ENCODE data around the gene LTBP3.

The LTBP3 gene

GRCh38 chr11:65558002-65558929 lies at the start of gene LTBP3:
Gene LTBP3, minus strand, starts transcription at chr11:65558359. Its CDS starts 400 bp downstream, at chr11:65557959.
- DNase-seq: peak; percentile 73
- in situ Hi-C loops (cut with HindIII; ENCODE audit: low pct_ligation_motif_present, low pct_unique_long_range_greater_than_20kb, low sequenced_read_pairs): no loop called here

- in situ Hi-C loops (cut with HindIII; ENCODE audit: low pct_ligation_motif_present, low pct_unique_long_range_greater_than_20kb, low sequenced_read_pairs): no loop called here
- DNase-seq: peak; percentile 14
These were observed 48.9 kb upstream of the LTBP3 start for GRCh38 chr11:65606876-65607613.

- DNase-seq: no peak
These were observed 46.1 kb upstream of the LTBP3 start for GRCh38 chr11:65604258-65604657.

GRCh38 chr11:65599955-65600246 lies 41.7 kb upstream of the LTBP3 start:
- in situ Hi-C loops (cut with HindIII; ENCODE audit: low pct_ligation_motif_present, low pct_unique_long_range_greater_than_20kb, low sequenced_read_pairs): no loop called here
- DNase-seq: no peak

More at GRCh38 chr11:65604258-65604657, 46.1 kb upstream of the LTBP3 start:
- in situ Hi-C loops (cut with HindIII; ENCODE audit: low pct_ligation_motif_present, low pct_unique_long_range_greater_than_20kb, low sequenced_read_pairs): no loop called here

GRCh38 chr11:65599216-65599954 lies 41.2 kb upstream of the LTBP3 start:
- no peak for DNase-seq
- in situ Hi-C loops (cut with HindIII; ENCODE audit: low pct_ligation_motif_present, low pct_unique_long_range_greater_than_20kb, low sequenced_read_pairs): no loop called here

GRCh38 chr11:65598258-65598699 lies 40.1 kb upstream of the LTBP3 start:
- in situ Hi-C loops (cut with HindIII; ENCODE audit: low pct_ligation_motif_present, low pct_unique_long_range_greater_than_20kb, low sequenced_read_pairs): no loop called here
- DNase-seq: no peak

- DNase-seq: no peak
- in situ Hi-C loops (cut with HindIII; ENCODE audit: low pct_ligation_motif_present, low pct_unique_long_range_greater_than_20kb, low sequenced_read_pairs): no loop called here
These were observed 38.4 kb upstream of the LTBP3 start for GRCh38 chr11:65596520-65596919.

GRCh38 chr11:65595543-65596281 lies 37.6 kb upstream of the LTBP3 start, which contains the start of gene KCNK7:
Gene KCNK7, minus strand, starts transcription at chr11:65595800. Its CDS starts 28 bp downstream, at chr11:65595772.
- DNase-seq: no peak
- in situ Hi-C loops (cut with HindIII; ENCODE audit: low pct_ligation_motif_present, low pct_unique_long_range_greater_than_20kb, low sequenced_read_pairs): no loop called here

- DNase-seq: no peak
- in situ Hi-C loops (cut with HindIII; ENCODE audit: low pct_ligation_motif_present, low pct_unique_long_range_greater_than_20kb, low sequenced_read_pairs): no loop called here
These were observed 37.0 kb upstream of the LTBP3 start for GRCh38 chr11:65595131-65595530.

- in situ Hi-C loops (cut with HindIII; ENCODE audit: low pct_ligation_motif_present, low pct_unique_long_range_greater_than_20kb, low sequenced_read_pairs): no loop called here
- DNase-seq: no peak
These were observed 35.6 kb upstream of the LTBP3 start for GRCh38 chr11:65593518-65594414.

- no peak for DNase-seq
- in situ Hi-C loops (cut with HindIII; ENCODE audit: low pct_ligation_motif_present, low pct_unique_long_range_greater_than_20kb, low sequenced_read_pairs): no loop called here
These were observed 34.8 kb upstream of the LTBP3 start for GRCh38 chr11:65592858-65593517.

GRCh38 chr11:65591939-65592857 lies 34.0 kb upstream of the LTBP3 start:
- DNase-seq: no peak
- in situ Hi-C loops (cut with HindIII; ENCODE audit: low pct_ligation_motif_present, low pct_unique_long_range_greater_than_20kb, low sequenced_read_pairs): no loop called here

- DNase-seq: no peak
- in situ Hi-C loops (cut with HindIII; ENCODE audit: low pct_ligation_motif_present, low pct_unique_long_range_greater_than_20kb, low sequenced_read_pairs): no loop called here
These were observed 32.1 kb upstream of the LTBP3 start for GRCh38 chr11:65590240-65590738.

GRCh38 chr11:65589444-65590239 lies 31.5 kb upstream of the LTBP3 start:
- in situ Hi-C loops (cut with HindIII; ENCODE audit: low pct_ligation_motif_present, low pct_unique_long_range_greater_than_20kb, low sequenced_read_pairs): no loop called here
- DNase-seq: no peak

Data from ACHN (cell line).